Peyer's patch (tissue), 4 donors: ENCODE measurements around the gene DNAJA1.

Experiments
- CTCF ChIP-seq, 6 experiments: fragments of 450-650 bp in 4 of 6; fragments of 200-600 bp in 2 of 6; sonication (generic) in 1 of 6; IDR thresholded peaks; one replicate each; pipeline ENCODE4 v1.5.1; 2017 to 2019; ENCODE audit warnings: antibody characterized with exemption in 6 of 6, mild to moderate bottlenecking in 3 of 6, moderate library complexity in 1 of 6
- POLR2A ChIP-seq, 2 donors: fragments of 450-650 bp; IDR thresholded peaks; one replicate each; pipeline ENCODE4 v1.5.1; 2017; ENCODE audit warnings: antibody characterized with exemption in 2 of 2, mild to moderate bottlenecking in 2 of 2, moderate library complexity in 2 of 2

GRCh38 chr9:33025572-33026342, 684 bp downstream of the DNAJA1 start:
- TF ChIP-seq CTCF (IDR thresholded peaks at IDR 0.05), result no peak
- no peak for TF ChIP-seq POLR2A (IDR thresholded peaks at IDR 0.05)
